SK-N-SH treated with all-trans-retinoic acid at 6 μM for 48 hours (cell line): ENCODE measurements around the gene AP3S1.

ENCODE experiments used
- ATAC-seq: fragments of 200-7000 bp; cut with Tn5 transposase; 3 replicates; pipeline ENCODE4 v1.9.1; 2020; ENCODE audit warnings: mild to moderate bottlenecking, moderate library complexity
- ARNTL ChIP-seq: fragments of 450-650 bp; formaldehyde crosslinking; IDR thresholded peaks from 2 replicates; pipeline ENCODE4 v1.5.0; 2020; ENCODE audit warnings: low read depth, mild to moderate bottlenecking, moderate library complexity, borderline replicate concordance
- BACH2 ChIP-seq: fragments of 250-450 bp; sonication (Bioruptor Pico); IDR thresholded peaks from 2 replicates; pipeline ENCODE4 v1.9.0; 2021; ENCODE audit warnings: mild to moderate bottlenecking, borderline replicate concordance
- CSDC2 ChIP-seq: fragments of 250-450 bp; sonication (Bioruptor Pico); IDR thresholded peaks from 2 replicates; pipeline ENCODE4 v1.5.0; 2020; ENCODE audit warnings: mild to moderate bottlenecking, moderate library complexity
- CSRNP3 ChIP-seq: fragments of 250-450 bp; sonication (Bioruptor Pico); IDR thresholded peaks from 2 replicates; pipeline ENCODE4 v1.5.1; 2021; ENCODE audit warnings: mild to moderate bottlenecking, moderate library complexity
- GLIS3 ChIP-seq: fragments of 250-450 bp; sonication (Bioruptor Pico); IDR thresholded peaks from 2 replicates; pipeline ENCODE4 v1.5.0; 2020; ENCODE audit warnings: mild to moderate bottlenecking, moderate library complexity
- ISL1 ChIP-seq: fragments of 250-450 bp; sonication (Bioruptor Pico); IDR thresholded peaks from 2 replicates; pipeline ENCODE4 v2.1.2; 2022; ENCODE audit warnings: mild to moderate bottlenecking, moderate library complexity
- PATZ1 ChIP-seq: fragments of 250-450 bp; sonication (Bioruptor Pico); IDR thresholded peaks from 2 replicates; pipeline ENCODE4 v1.8.0; 2020; ENCODE audit warnings: mild to moderate bottlenecking, moderate library complexity, borderline replicate concordance
- POU6F1 ChIP-seq: fragments of 250-450 bp; sonication (Bioruptor Pico); IDR thresholded peaks from 2 replicates; pipeline ENCODE4 v1.8.0; 2021; ENCODE audit warnings: low read depth, mild to moderate bottlenecking, moderate library complexity, borderline replicate concordance
- PPARA ChIP-seq: fragments of 250-450 bp; sonication (Bioruptor Pico); IDR thresholded peaks from 2 replicates; pipeline ENCODE4 v1.5.0; 2020; ENCODE audit warnings: mild to moderate bottlenecking, borderline replicate concordance
- SNAI2 ChIP-seq: fragments of 250-450 bp; sonication (Bioruptor Pico); IDR thresholded peaks from 2 replicates; pipeline ENCODE4 v1.5.0; 2020; ENCODE audit warnings: mild to moderate bottlenecking, moderate library complexity
- TSHZ2 ChIP-seq: fragments of 250-450 bp; sonication (Bioruptor Pico); IDR thresholded peaks from 2 replicates; pipeline ENCODE4 v1.5.0; 2020; ENCODE audit warnings: mild to moderate bottlenecking, moderate library complexity
- ZNF70 ChIP-seq: fragments of 450-650 bp; formaldehyde crosslinking; IDR thresholded peaks from 2 replicates; pipeline ENCODE4 v1.5.0; 2020; ENCODE audit warnings: mild to moderate bottlenecking, moderate library complexity
- ZNF8 ChIP-seq: fragments of 450-650 bp; formaldehyde crosslinking; IDR thresholded peaks from 2 replicates; pipeline ENCODE4 v1.5.0; 2020; ENCODE audit warnings: mild to moderate bottlenecking, moderate library complexity

AP3S1 gene

GRCh38 chr5:115854139-115854538 lies 12.4 kb downstream of the AP3S1 start:
- ATAC-seq: no peak
- TF ChIP-seq POU6F1 (CRISPR knock-in tag): no peak

- no peak for ATAC-seq
- TF ChIP-seq PATZ1 (CRISPR knock-in tag): no peak
Observed at GRCh38 chr5:115855959-115856358, 14.2 kb downstream of the AP3S1 start.

GRCh38 chr5:115857057-115857479 lies 15.3 kb downstream of the AP3S1 start:
- TF ChIP-seq SNAI2 (CRISPR knock-in tag) (no peak), ZNF8 (no peak), ISL1 (peak; percentile 28; the same call in 1 of the 2 replicates)
- no peak for ATAC-seq

- TF ChIP-seq CSDC2 (CRISPR knock-in tag): no peak
- no peak for ATAC-seq
Observed at GRCh38 chr5:115857626-115858349, 16.1 kb downstream of the AP3S1 start.

GRCh38 chr5:115858396-115858795 lies 16.7 kb downstream of the AP3S1 start:
- TF ChIP-seq TSHZ2 (CRISPR knock-in tag): no peak
- TF ChIP-seq PPARA (CRISPR knock-in tag): no peak
- no peak for TF ChIP-seq ZNF70 (CRISPR knock-in tag)
- TF ChIP-seq ARNTL: no peak
- TF ChIP-seq CSDC2 (CRISPR knock-in tag): no peak
- no peak for TF ChIP-seq CSRNP3 (CRISPR knock-in tag)
- TF ChIP-seq SNAI2 (CRISPR knock-in tag): no peak
- no peak for ATAC-seq

GRCh38 chr5:115859378-115859777 lies 17.6 kb downstream of the AP3S1 start:
- TF ChIP-seq SNAI2 (CRISPR knock-in tag): no peak
- TF ChIP-seq BACH2 (CRISPR knock-in tag): no peak
- ATAC-seq: no peak

- ATAC-seq: no peak
- TF ChIP-seq ISL1 (peak; percentile 91), GLIS3 (CRISPR knock-in tag) (no peak)
Observed at GRCh38 chr5:115869256-115869795, 27.6 kb downstream of the AP3S1 start.
